HG03108 (cell line): Measurements from ENCODE around the gene WDR43.
"Not testable (repeated sequence)": the region's sequence is repeated elsewhere in the genome, so short reads cannot be mapped to it uniquely, and the experiment has no call there.

ENCODE experiments used
- ATAC-seq: cut with Tn5 transposase; IDR thresholded peaks from one replicate; pipeline ENCODE4 v1.9.1; 2021; ENCODE audit warnings: moderate library complexity; ENCODE audit not compliant: unreplicated experiment

Gene WDR43

GRCh38 chr2:28956890-28957289 is 62.4 kb downstream of the WDR43 start:
- ATAC-seq: no peak

GRCh38 chr2:28958689-28959088 is 64.2 kb downstream of the WDR43 start:
- no peak for ATAC-seq

GRCh38 chr2:28960401-28960800 is 65.9 kb downstream of the WDR43 start:
- ATAC-seq: no peak

GRCh38 chr2:28962505-28962904 is 68.0 kb downstream of the WDR43 start:
- no peak for ATAC-seq

GRCh38 chr2:28970464-28971160 is 76.1 kb downstream of the WDR43 start:
- ATAC-seq: no peak

- no peak for ATAC-seq
Observed at GRCh38 chr2:28972778-28973335, 78.4 kb downstream of the WDR43 start.

GRCh38 chr2:28974252-28974651 is 79.8 kb downstream of the WDR43 start:
- no peak for ATAC-seq

- ATAC-seq: no peak
Observed at GRCh38 chr2:28975671-28976070, 81.2 kb downstream of the WDR43 start.

- no peak for ATAC-seq
Observed at GRCh38 chr2:28976584-28976983, 82.1 kb downstream of the WDR43 start.

GRCh38 chr2:28977176-28977875 is 82.9 kb downstream of the WDR43 start:
- ATAC-seq: no peak

GRCh38 chr2:28978001-28978400 is 83.5 kb downstream of the WDR43 start:
- ATAC-seq: not testable (repeated sequence)

GRCh38 chr2:28978606-28979005 is 84.1 kb downstream of the WDR43 start:
- no peak for ATAC-seq

- ATAC-seq: no peak
Observed at GRCh38 chr2:28979041-28979440, 84.6 kb downstream of the WDR43 start.

GRCh38 chr2:28979576-28980366 is 85.3 kb downstream of the WDR43 start:
- no peak for ATAC-seq

- no peak for ATAC-seq
Observed at GRCh38 chr2:28980368-28981015, 86.0 kb downstream of the WDR43 start.

GRCh38 chr2:28981016-28981441 is 86.6 kb downstream of the WDR43 start, which contains the start of gene TOGARAM2:
Gene TOGARAM2, plus strand, starts transcription at chr2:28981298. Its CDS starts 13,537 bp downstream, at chr2:28994835.
- ATAC-seq: no peak

GRCh38 chr2:28981620-28982376 is 87.3 kb downstream of the WDR43 start:
- no peak for ATAC-seq

- no peak for ATAC-seq
Observed at GRCh38 chr2:28982381-28982950, 88.0 kb downstream of the WDR43 start.

- ATAC-seq: no peak
Observed at GRCh38 chr2:28986429-28986828, 92.0 kb downstream of the WDR43 start.

- ATAC-seq: no peak
Observed at GRCh38 chr2:28989973-28990372, 95.5 kb downstream of the WDR43 start.
